ENCODE results near the gene PDX1.
"Not testable (repeated sequence)": the region's sequence is repeated elsewhere in the genome, so short reads cannot be mapped to it uniquely, and the experiment has no call there.

Gene PDX1

DNA sequence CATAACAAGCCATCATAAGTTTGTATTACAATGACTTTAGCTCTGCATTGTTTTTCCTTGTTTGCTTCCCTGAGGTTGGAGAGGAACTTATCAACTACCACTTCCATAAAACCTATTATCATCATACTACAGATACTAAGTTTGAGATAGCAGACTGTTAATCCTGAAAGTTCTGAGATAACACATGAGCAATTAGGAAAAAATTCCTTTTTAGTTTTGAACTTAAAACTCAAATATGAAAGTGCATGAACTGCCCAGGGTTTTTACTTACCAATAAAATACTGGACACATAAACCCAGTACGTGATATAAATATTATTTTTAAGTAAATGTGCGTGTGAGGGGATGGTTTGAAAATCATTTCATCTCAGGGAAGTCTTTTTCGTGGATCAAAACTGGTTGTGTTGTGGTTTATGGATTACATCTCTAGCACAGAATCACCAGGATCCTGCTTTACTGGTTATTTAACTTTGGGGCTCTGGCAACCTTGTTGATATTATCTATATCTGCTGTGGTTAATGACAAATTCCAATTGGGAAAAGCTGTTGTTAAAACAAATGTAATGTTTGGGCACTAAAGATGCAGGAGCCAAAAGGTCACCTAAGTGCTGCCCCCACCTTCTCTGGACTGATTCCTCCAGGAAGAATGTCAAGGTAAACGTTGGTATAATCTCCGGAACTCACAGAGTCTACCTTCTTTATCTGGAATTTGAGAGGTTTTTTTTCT, 36.9 kb downstream of the PDX1 start:
- DNase-seq (ENCODE audit: low spot score) = no peak

DNA sequence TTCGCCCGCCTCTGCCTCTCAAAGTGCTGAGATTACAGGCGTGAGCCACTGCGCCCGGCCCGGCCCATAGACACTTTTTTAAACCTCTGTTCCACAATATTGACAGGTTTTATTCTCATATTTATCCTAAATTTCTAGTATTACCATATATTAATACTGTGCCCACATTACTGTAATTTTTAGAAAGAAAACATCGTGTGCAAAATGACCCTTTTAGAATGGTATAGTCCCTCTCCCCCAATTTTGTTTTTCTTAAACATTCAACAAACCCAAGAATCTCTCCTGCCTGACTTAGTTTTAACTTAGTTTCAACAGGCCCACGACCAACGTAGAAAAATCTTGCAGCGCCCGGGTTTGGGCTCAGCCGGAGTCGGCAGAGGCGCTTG, 40.2 kb downstream of the PDX1 start:
- no peak for DNase-seq (ENCODE audit: low spot score)

DNA sequence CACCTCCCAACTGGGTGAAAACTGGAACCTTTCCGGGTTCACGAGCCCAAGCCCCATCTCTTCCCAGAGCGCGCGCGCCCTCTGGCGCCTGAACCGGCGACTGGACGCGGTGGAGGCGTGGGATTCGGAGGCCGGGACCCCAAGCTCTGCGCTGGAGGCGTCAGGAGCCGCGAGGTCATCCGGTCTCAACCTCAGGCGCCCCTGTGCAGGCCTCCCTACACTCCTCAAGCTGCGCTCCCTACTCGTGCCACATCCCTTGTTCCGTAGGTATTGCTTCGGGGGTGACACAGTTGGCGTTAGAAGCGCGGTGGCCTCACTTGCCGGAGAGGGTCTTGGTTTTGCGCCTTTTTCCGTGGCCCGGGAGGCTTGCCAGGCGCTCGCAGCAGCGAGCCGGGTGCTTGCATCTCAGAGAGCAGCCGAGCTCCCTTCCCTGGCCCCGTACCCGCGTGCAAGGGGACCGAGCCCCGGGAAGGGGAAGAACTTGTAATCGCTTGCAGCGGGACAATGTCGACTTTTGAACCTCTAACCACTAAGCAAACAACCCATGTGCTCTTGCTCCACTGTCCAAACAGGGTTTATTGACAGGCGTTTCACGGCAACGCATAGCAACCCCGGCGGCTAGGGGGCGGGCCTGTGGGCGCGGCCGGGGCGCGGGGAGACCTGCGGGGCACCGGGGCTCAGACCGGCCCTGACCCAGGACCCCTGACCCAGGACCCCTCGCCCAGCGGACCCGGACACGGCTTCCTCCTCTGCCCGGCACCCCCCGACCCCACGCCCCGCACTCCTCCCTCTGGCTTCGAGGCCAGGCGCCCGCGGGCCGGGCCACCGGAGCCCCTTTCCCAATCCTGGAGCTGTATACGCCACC, 40.8 kb downstream of the PDX1 start:
- no peak for DNase-seq (ENCODE audit: low spot score)

DNA sequence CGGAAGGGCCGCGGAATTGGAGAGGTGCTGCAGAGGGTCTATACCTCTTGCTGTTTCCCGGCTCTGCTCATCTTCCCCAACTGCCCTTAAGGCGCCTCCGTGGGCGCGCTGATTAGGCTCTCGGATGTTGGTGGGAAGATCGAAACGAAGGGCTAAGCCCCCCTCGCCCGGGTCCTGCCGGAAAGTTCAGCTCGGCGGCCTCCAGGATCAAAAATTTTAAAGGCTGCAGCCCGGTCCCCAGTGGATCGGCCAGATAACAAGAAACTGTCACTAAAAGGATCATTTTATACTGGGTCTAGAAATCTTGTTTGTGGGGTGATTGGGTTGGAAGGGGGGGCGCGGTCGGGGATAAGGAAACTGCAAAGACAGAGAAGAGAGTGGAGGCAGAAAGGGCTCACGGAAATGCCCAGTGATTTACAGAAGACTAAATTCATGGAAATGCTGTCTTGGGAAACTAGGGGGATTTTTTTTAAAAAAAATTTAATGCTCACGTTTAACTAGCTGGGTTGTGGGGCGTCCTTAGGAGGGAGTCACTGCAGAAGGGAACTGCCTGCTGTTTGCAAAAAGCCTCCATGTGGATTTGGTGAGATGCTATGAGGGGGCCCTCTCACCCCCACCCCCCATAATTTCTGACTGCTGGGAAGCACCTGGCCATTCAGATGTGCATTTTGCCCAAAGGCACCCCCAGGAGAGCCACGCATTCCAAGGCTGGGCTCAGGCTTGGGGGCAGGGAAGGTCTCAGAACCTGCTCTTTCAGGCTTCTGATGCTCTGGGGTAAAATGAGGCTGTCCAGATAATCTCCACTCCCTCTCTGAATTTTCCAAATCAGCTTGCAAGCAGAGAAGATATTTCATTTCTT, 41.7 kb downstream of the PDX1 start:
- DNase-seq (ENCODE audit: low spot score) = no peak

DNA sequence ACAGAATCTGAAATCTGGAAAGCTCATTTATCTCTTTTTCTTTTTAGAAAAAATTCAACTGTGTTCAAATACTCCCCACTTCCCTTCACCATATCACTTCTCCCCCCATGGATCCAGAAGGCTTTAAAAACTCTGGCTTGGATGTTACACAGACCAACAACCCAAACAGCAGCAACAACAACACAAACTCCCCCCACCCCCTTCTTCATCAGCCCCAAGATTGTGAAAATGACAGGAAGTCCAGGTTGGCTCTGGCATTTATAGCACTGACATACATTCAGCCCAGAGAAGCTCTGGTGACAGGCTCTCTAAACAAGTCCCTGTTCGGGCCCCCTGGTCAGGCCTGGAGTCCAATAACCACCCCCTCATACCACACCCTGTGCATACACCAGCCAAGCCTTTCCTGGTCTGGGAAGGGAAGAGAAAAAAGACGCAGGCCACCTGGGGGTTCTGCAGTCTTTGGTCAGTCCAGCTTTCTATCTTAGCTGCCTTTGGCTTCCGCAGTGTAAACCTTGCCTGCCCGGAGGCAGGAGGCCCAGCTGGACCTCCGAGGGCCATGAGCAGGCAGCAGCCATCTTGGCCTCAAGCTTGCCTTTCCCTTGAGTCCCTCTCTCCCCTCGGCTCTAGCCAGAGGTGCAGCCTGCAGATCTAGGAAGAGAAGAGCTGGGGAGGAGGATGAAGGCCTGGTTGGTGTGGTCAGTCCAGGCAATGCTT, 42.5 kb downstream of the PDX1 start:
- DNase-seq (ENCODE audit: low spot score) = no peak

DNA sequence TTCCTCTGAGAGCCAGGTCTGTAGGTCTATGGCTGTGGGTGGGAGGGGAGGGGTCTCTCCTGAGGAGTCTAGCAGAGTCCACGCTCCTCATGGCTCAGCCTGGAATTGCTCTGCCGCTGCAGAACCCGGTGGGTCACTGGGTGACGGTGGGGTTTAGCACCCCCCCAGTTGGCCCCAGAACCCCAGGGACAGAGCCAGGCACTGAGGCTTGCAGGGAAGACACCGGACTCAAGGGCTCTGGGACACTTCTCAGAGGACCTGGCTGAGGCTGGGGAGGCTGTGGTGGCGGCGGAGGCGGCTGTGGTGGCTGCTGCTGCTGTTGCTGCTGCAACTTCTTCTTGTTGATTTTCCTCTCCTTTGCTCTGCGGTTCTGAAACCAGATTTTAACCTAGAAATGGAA, 43.2 kb downstream of the PDX1 start:
- no peak for DNase-seq (ENCODE audit: low spot score)

DNA sequence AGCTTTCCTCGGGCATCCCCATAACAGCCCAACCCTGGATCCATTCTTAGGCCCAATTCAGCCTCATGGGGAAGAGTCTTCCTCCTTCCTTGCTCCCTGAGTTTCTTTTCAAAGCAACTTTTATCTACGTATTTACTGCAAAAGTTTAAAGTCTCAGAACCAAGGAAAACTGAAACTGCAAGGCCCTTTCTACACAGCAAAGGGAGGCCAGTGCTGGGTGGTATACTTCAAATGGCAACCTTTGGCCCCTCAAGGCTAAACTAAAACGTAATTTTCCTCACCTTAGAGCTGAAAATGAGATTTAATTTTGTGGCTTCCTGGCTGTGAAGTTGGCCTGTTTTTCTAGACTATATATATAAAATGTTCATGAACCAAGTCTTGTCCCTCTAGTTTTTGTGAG, 43.7 kb downstream of the PDX1 start:
- DNase-seq (ENCODE audit: low spot score) = no peak

DNA sequence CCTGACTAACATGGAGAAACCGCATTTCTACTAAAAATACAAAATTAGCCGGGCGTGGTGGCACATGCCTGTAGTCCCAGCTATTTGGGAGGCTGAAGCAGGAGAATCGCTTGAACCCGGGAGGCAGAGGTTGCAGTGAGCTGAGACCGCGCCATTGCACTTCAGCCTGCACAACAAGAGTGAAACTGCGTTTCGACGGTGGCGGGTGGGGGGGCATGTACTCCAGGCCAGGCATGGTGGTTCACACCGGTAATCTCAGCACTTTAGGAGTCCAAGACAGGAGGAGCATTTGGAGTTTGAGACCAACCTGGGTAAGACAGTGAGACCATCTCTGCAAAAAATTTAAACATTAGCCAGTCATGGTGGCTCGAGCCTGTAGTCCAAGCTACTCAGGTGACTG, 44.4 kb downstream of the PDX1 start:
- not testable (repeated sequence) for DNase-seq (ENCODE audit: low spot score)

DNA sequence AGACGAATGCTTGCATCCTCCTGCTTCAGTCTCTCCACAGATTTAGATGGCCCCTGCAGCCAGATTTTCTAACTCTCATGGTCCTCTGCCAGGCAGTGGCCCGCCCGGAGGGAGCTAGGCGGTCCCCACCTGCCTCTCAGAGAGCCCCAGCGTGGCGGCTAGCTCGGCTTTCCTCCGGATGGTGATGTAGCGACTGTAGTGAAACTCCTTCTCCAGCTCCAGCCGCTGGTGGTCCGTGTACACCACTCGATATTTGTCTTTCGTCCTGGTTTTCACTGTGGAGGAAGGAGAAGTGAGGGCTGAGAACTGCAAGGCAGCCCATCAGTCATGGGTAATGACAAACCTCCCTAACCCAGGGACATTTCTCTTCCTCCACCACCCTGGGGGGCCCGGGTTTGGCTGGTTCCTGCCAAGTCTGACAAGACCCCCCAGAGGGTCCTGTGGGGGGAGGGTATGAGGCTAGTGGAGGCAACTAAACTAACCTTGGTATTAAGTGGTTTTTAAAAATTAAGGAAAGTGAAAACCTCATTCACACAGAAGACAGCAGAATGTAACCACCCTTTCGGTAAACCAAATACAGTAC, 45.0 kb downstream of the PDX1 start:
- DNase-seq (ENCODE audit: low spot score) = no peak

DNA sequence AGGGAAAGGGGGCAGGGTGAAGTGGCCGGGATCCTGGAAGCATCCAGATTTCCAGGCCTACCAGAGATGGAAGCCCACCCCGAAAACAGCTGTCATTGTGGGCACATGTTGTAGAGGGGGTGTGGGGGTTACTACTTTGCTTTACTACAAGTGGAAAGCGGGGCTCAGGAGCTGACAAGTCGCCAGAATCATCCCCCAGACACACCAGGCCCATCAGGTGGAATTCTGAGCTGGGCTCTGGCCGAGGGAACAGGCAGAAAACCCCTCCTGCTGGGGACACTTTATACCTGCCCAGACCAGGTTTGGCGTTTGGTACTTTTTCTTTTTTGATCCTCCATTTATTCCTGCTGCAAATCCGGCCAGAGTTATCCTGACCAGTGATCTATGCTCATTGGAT, 45.5 kb downstream of the PDX1 start:
- no peak for DNase-seq (ENCODE audit: low spot score)

DNA sequence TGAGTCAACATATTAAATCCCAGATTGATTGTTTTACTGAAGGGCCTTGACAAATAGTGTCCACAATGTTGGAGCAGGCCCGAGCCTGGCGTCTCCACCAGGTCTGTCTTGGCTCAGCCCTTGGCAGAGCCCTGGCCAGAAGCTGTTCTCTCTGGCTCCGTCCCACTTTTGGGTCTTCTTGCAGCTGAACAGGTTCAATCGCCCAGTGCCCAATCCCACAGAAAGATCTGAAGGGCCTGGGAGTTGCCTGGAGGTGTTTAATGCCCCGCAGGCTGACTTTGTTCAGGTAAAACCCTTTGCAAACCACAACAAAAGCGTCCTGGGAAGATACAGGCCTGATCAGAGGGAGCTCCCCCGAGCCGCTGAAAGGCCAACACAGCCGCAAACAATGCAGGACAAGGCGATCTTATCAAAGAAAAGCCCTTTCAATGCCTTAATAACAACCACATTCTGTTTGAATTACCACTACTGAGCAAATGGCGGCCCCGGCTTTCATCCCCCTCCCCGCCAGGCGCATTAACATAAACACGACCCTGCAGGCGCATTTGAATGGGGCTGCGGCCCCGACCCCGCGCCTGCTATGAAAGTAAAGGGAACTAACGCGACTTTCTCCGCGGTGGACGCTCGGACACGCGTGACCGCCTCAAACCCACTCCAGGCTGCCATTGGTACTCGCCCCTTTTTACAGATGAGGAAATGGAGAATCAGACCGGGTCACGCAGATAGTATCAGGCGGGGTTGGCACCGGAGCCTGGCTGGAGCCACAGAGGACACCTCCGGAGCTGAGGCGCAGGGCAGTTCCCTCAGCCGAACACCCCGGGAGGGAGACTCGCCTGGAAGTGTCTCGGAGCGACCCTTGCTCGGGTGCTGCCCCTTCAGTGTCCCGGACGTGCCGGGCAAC, 46.2 kb downstream of the PDX1 start:
- DNase-seq (ENCODE audit: low spot score) = no peak

DNA sequence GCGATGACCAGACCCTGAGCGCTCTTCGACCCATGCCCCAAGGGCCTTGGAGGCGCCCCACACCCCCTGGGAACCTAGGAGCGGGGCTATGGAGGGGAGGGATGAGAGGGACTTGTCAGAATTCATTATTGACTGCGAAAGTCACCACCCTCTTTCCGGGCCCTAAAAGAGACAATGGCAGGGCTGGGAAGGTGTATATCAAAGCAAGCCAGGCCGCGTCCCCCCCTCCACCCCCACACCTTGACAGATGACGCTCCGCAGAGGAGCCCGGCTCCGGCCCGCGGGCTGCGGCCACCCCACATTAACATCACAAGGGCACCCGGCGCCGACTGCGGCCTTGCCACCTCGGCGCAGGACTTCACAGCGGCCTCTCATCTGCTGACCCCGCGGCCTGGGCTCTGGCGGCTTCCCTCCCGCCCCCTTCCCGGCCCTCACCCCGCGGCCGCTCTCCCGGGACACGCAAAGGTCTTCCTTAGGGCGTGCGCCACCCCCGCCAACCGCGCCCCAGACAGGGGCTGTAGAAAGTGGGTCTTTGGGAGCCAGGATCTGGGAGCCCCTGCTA, 46.9 kb downstream of the PDX1 start:
- DNase-seq (ENCODE audit: low spot score) = no peak

DNA sequence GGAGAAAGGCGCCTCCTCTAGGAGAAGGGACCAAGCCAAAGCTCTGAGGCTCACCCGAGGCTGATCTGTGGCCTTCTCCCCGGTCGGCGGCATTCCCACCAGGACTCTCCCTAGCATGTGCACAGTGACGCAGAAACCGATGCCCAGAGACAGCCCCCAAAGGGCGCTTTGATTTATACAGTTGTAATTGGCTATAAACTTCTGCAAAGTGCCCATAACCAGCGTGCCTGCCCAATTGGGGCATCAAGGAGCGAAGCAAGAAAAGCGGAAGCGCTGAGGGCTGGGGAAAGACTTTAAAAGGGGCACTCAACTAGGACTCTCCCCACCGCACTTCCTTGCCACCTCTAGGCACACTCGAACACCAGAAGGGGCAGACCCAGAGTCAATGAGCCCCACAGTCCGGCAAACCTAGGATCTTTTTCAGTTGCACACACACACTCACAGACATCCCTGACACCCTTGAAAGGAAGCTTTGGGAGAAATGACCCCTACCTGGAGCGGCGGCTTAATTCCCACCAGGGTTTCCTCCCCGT, 47.5 kb downstream of the PDX1 start:
- DNase-seq (ENCODE audit: low spot score) = no peak

DNA sequence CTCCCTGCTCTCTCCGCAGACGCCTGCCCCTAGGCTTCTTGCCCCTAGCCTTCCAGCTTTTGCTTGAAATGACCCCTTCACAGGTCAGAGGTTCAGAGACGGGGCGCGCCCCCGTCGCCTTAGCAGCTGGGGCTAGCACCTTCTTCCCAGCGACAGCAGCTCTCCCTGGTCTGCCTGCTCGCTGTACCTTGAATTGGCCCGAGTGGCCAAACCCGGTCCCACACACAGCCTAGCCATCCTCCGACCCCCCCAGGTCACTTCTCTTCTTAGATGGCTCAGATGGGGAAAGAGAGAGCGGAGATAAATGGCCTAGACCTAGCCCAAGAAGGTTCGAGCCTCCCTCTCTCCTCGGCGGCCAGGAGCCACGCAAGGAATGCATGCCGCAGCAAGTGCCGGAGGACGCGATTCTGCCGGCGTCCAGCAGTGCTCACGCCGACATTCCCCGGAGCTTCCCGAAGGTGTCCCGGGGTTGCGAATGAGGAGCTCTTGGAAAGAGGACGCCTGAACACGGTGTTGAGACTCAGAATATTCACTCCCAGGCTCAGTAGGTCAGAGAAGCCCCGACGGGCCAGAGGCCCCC, 48.0 kb downstream of the PDX1 start:
- DNase-seq (ENCODE audit: low spot score) = no peak

DNA sequence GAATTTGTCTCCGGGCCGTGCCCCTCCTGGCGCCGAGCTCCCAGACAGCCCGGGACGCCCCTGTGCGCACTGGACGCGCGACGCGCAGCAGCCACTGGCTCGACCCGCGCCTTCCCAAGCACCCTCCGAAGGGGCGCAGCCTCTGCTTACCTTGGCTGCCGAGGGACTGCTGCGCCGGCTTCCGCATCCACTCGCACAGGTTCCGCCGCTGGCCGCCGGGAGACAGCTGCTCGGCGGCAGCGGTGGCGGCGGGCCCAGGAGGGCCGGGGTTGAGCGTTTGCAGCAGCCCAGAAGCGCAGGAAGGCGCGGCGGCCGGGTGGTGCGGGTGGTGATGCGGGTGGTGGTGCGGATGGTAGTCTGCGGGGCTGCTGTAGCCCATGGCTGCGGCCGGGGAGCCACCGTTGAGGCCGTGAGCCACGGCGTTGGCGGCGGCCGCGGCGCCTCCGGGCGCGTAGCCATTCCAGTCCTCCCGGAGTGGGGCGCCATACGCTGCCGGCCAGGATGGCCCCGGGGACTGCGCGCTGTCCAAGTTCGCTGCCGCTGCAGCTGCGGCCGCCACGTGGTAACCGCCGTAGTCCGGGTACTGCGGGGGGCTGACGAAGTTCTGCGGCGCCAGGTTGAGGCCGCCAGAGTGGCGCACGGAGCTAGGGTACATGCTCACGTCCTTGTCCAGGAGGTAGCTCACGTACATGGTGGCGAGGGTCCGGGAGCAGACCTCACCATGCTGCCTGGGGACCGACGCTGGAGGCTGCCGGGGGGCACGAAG, 48.7 kb downstream of the PDX1 start:
- no peak for DNase-seq (ENCODE audit: low spot score)

DNA sequence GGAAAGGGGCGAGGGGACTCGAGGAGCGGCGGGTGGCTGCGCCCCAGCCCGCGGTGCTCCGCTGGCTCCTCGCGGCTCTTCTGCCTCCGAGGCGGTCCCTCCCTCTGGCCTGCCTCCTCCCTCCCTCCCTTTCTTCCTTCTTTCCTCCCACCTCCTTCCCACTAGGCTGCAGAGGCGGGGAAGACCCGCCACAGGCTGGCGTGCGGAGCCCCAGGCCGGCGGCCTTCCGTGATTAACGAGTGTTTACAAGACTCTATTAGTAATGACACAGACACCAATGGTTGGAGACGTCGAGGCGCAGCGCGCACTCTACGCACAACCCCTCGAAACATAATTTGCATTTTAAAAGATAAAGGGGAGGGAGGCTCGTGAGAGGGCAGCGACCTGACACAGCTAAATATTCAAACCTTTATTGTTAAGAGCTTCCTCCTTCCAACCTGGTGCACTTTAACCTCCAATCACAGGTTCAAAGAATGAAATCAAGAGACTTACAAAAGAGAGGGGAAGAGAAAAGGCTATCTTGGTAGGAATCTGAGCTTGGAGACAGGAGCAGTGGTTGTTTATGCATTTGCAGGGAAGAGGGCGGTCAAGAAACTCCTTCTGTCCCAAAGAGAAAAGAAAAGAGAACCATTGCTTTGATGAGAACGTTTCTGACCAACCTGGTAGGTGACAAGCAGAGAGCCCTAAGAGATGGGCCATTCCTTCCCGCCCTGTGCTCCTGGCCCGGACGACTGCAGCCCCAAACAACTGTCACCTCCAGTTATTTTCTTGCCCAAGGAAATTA, 49.5 kb downstream of the PDX1 start, which contains the start of gene CDX2:
Gene CDX2 (minus strand): TSS at position 234 of the 784 bp plus-strand sequence. CDS start 309 bp downstream, outside the sequence.
- DNase-seq (ENCODE audit: low spot score) = no peak

DNA sequence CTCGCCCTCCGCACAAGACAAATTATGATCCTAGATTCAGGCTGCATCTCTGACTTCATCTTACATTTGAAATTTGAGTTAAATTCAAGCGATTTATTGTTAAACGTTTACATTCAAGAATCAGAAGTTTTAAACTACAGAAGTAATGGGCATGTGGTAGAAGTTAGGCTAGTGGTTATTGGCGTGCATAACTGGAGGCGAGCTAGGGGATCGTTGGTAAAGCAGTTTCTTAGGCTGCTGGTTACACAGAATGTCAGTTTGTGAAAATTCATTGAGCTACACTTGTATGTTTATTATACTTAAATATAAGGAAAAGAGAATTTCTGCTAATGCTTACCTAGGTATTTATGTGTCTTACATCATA, 50.0 kb downstream of the PDX1 start:
- DNase-seq (ENCODE audit: low spot score) = no peak

Data from CD4-positive, alpha-beta T cell treated with Interleukin-2 at 100 ng/mL for 4 hours (primary cell).